T-helper 9 cell (primary cell): ENCODE measurements around the gene ALOX5.
"Not testable (repeated sequence)": the region's sequence is repeated elsewhere in the genome, so short reads cannot be mapped to it uniquely, and the experiment has no call there.

Source experiments
- DNase-seq: peaks from one replicate; pipeline ENCODE4 v3.0.0-alpha.2; 2020
- total RNA-seq, 2 donors: gene quantifications; one replicate each; lab custom pipeline; 2026; lab: John Stamatoyannopoulos, UW

Gene ALOX5
- total RNA-seq, result 20.3 to 69.9 reads per million in 2 donors

GRCh38 chr10:45373576-45374349 lies at the start of gene ALOX5:
Gene ALOX5 (plus strand): TSS chr10:45374216. CDS start chr10:45374280, 64 bp downstream.
- DNase-seq, result peak; percentile 37

- DNase-seq, result no peak
Observed at GRCh38 chr10:45325116-45325515, 48.9 kb upstream of the ALOX5 start.

GRCh38 chr10:45326864-45327263 lies 47.2 kb upstream of the ALOX5 start:
- not testable (repeated sequence) for DNase-seq

- not testable (repeated sequence) for DNase-seq
Observed at GRCh38 chr10:45331824-45332223, 42.2 kb upstream of the ALOX5 start.

GRCh38 chr10:45339894-45340293 lies 34.1 kb upstream of the ALOX5 start:
- no peak for DNase-seq

GRCh38 chr10:45340420-45340819 lies 33.6 kb upstream of the ALOX5 start:
- DNase-seq, result not testable (repeated sequence)

- not testable (repeated sequence) for DNase-seq
Observed at GRCh38 chr10:45346652-45347335, 27.2 kb upstream of the ALOX5 start.

GRCh38 chr10:45347464-45347863 lies 26.6 kb upstream of the ALOX5 start:
- not testable (repeated sequence) for DNase-seq

- not testable (repeated sequence) for DNase-seq
Observed at GRCh38 chr10:45348196-45348765, 25.7 kb upstream of the ALOX5 start.

GRCh38 chr10:45353186-45353585 lies 20.8 kb upstream of the ALOX5 start:
- no peak for DNase-seq

GRCh38 chr10:45354261-45354660 lies 19.8 kb upstream of the ALOX5 start:
- no peak for DNase-seq

- DNase-seq, result no peak
Observed at GRCh38 chr10:45355494-45355893, 18.5 kb upstream of the ALOX5 start.

- DNase-seq, result not testable (repeated sequence)
Observed at GRCh38 chr10:45358961-45359360, 15.1 kb upstream of the ALOX5 start.

- not testable (repeated sequence) for DNase-seq
Observed at GRCh38 chr10:45361983-45362799, 11.8 kb upstream of the ALOX5 start.

- not testable (repeated sequence) for DNase-seq
Observed at GRCh38 chr10:45367643-45368042, 6.4 kb upstream of the ALOX5 start.

GRCh38 chr10:45368181-45368580 lies 5.8 kb upstream of the ALOX5 start:
- no peak for DNase-seq

GRCh38 chr10:45370202-45370955 lies 3.6 kb upstream of the ALOX5 start:
- no peak for DNase-seq

- DNase-seq, result no peak
Observed at GRCh38 chr10:45371560-45371959, 2.5 kb upstream of the ALOX5 start.

GRCh38 chr10:45372251-45372951 lies 1.6 kb upstream of the ALOX5 start:
- DNase-seq, result no peak

GRCh38 chr10:45373003-45373575 lies 927 bp upstream of the ALOX5 start:
- peak; percentile 29 for DNase-seq
